DMS 273 (cell line): ENCODE measurements around the gene BEAN1.

Experiments used
- DNase-seq: peaks from one replicate; lab custom pipeline; 2025; ENCODE audit not compliant: unreplicated experiment; lab: John Stamatoyannopoulos, UW

The BEAN1 gene

GRCh38 chr16:66469291-66469946 is 42.3 kb downstream of the BEAN1 start:
- no peak for DNase-seq

GRCh38 chr16:66469947-66470546 is 43.0 kb downstream of the BEAN1 start:
- no peak for DNase-seq

- DNase-seq, result no peak
Observed at GRCh38 chr16:66470556-66470955, 43.5 kb downstream of the BEAN1 start.

- DNase-seq, result no peak
Observed at GRCh38 chr16:66471264-66471663, 44.2 kb downstream of the BEAN1 start.

GRCh38 chr16:66471716-66472393 is 44.8 kb downstream of the BEAN1 start:
- DNase-seq, result peak; percentile 19

- peak; percentile 48 for DNase-seq
Observed at GRCh38 chr16:66473051-66473571, 46.0 kb downstream of the BEAN1 start.

GRCh38 chr16:66473654-66474519 is 46.8 kb downstream of the BEAN1 start:
- peak; percentile 31 for DNase-seq

GRCh38 chr16:66474750-66475199 is 47.7 kb downstream of the BEAN1 start:
- DNase-seq, result peak; percentile 53

GRCh38 chr16:66475232-66475631 is 48.1 kb downstream of the BEAN1 start:
- no peak for DNase-seq

- DNase-seq, result peak; percentile 40
Observed at GRCh38 chr16:66476328-66477027, 49.4 kb downstream of the BEAN1 start.

- no peak for DNase-seq
Observed at GRCh38 chr16:66477028-66477515, 50.0 kb downstream of the BEAN1 start.

GRCh38 chr16:66478733-66479511 is 51.8 kb downstream of the BEAN1 start:
- peak; percentile 87 for DNase-seq

GRCh38 chr16:66479661-66480264 is 52.7 kb downstream of the BEAN1 start:
- no peak for DNase-seq

GRCh38 chr16:66480265-66481080 is 53.4 kb downstream of the BEAN1 start:
- no peak for DNase-seq

- no peak for DNase-seq
Observed at GRCh38 chr16:66481081-66481942, 54.2 kb downstream of the BEAN1 start.

GRCh38 chr16:66481943-66482390 is 54.9 kb downstream of the BEAN1 start:
- DNase-seq, result no peak
